ENCODE measurements around the gene PTPRD.

DNA sequence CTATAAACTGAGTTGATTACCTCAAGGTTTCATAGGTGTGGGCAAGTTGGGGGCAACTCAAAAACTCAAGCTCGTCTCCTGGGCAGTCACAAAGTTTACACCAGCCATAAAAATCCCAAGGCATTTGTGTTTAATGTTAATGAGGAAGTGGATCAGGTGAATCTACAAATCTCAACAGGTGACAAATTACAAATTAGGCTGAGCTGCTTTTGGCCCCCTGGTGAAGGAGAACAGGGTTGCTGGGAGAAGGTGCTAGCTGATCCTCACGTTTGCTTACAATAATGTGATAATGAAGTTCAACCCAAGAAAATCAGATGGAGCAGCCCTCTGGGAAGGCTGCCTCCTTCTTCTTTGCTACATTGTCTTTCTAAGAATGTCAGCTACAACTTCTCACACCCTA is 2324.8 kb downstream of the PTPRD start:
- TF ChIP-seq, protein P1, sequence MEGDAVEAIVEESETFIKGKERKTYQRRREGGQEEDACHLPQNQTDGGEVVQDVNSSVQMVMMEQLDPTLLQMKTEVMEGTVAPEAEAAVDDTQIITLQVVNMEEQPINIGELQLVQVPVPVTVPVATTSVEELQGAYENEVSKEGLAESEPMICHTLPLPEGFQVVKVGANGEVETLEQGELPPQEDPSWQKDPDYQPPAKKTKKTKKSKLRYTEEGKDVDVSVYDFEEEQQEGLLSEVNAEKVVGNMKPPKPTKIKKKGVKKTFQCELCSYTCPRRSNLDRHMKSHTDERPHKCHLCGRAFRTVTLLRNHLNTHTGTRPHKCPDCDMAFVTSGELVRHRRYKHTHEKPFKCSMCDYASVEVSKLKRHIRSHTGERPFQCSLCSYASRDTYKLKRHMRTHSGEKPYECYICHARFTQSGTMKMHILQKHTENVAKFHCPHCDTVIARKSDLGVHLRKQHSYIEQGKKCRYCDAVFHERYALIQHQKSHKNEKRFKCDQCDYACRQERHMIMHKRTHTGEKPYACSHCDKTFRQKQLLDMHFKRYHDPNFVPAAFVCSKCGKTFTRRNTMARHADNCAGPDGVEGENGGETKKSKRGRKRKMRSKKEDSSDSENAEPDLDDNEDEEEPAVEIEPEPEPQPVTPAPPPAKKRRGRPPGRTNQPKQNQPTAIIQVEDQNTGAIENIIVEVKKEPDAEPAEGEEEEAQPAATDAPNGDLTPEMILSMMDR (IDR thresholded peaks at IDR 0.05): no peak
- no peak for TF ChIP-seq POLR2A (IDR thresholded peaks at IDR 0.05)
